ENCODE measurements around the gene GALC.

Gene GALC

GRCh38 chr14:87898301-87898700 is 94.7 kb downstream of the GALC start:
- Histone ChIP-seq H3K4me2 (ENCODE audit: low read length) (no peak overlapping the region), H2AFZ (no peak overlapping the region), H3K9ac (no peak overlapping the region), H3K4me1 (no peaks in the 10 kb centered on the region), H3K79me2 (no peaks in the 10 kb centered on the region), H3K9me3 (ENCODE audit: control insufficient read depth, low read length) (no peaks in the 10 kb centered on the region), H3K27ac (no peak overlapping the region), H3K27me3 (ENCODE audit: control insufficient read depth, insufficient read depth, low read length) (no peaks in the 10 kb centered on the region), H3K4me3 (ENCODE audit: low read depth, low read length) (no peak overlapping the region), H3K36me3 (ENCODE audit: control insufficient read depth, insufficient read depth, low read length) (no peaks in the 10 kb centered on the region)
- no peak for TF ChIP-seq CTCF (IDR thresholded peaks at IDR 0.05)

- Histone ChIP-seq H3K79me2 (no peaks in the 10 kb centered on the region), H3K9me3 (ENCODE audit: control insufficient read depth, low read length) (no peaks in the 10 kb centered on the region), H3K36me3 (ENCODE audit: control insufficient read depth, insufficient read depth, low read length) (no peaks in the 10 kb centered on the region), H3K27me3 (ENCODE audit: control insufficient read depth, insufficient read depth, low read length) (no peaks in the 10 kb centered on the region), H3K4me3 (ENCODE audit: low read depth, low read length) (no peak overlapping the region), H3K4me1 (no peaks in the 10 kb centered on the region), H3K9ac (no peak overlapping the region), H3K4me2 (ENCODE audit: low read length) (no peak overlapping the region), H3K27ac (no peak overlapping the region), H2AFZ (no peak overlapping the region)
- peak; percentile 35 for TF ChIP-seq CTCF (IDR thresholded peaks at IDR 0.05)
These were observed 96.3 kb downstream of the GALC start for GRCh38 chr14:87896393-87897380.

GRCh38 chr14:87894920-87895319 is 98.1 kb downstream of the GALC start:
- no peaks in the 10 kb centered on the region for H3K27me3 ChIP-seq (ENCODE audit: control insufficient read depth, insufficient read depth, low read length)
- H2AFZ ChIP-seq = no peak overlapping the region
- H3K4me3 ChIP-seq (ENCODE audit: low read depth, low read length) = no peak overlapping the region
- no peak overlapping the region for H3K9ac ChIP-seq
- H3K27ac ChIP-seq = no peak overlapping the region
- H3K4me2 ChIP-seq (ENCODE audit: low read length) = no peak overlapping the region
- H3K4me1 ChIP-seq = no peaks in the 10 kb centered on the region
- H3K9me3 ChIP-seq (ENCODE audit: control insufficient read depth, low read length) = no peaks in the 10 kb centered on the region
- no peaks in the 10 kb centered on the region for H3K79me2 ChIP-seq
- no peaks in the 10 kb centered on the region for H3K36me3 ChIP-seq (ENCODE audit: control insufficient read depth, insufficient read depth, low read length)
- TF ChIP-seq CTCF (IDR thresholded peaks at IDR 0.05) = no peak

DNA sequence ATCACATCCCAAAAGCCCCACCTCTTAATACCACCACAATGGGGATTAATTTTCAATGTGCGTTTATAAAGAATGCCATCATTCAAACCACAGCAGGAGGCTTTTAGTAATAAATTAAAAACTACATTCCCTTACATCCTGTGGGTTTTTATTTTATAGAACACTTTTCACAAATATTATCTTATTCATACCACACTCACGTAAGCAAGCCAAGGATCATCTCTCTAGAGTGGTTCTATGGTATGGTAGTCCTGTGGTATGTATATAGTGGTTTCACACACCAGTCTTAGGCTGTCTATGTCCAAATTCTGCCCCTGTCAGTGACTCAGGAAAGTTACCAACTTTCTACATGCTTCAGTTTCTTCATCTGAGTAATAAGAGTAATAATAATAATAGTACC is 100.2 kb downstream of the GALC start:
- no peaks in the 10 kb centered on the region for H3K27me3 ChIP-seq (ENCODE audit: control insufficient read depth, insufficient read depth, low read length)
- H3K4me3 ChIP-seq (ENCODE audit: low read depth, low read length) = no peak overlapping the region
- H3K9me3 ChIP-seq (ENCODE audit: control insufficient read depth, low read length) = no peaks in the 10 kb centered on the region
- H3K79me2 ChIP-seq = no peaks in the 10 kb centered on the region
- H3K36me3 ChIP-seq (ENCODE audit: control insufficient read depth, insufficient read depth, low read length) = no peaks in the 10 kb centered on the region
- no peak overlapping the region for H3K4me2 ChIP-seq (ENCODE audit: low read length)
- no peak overlapping the region for H3K27ac ChIP-seq
- H3K9ac ChIP-seq = no peak overlapping the region
- no peak for TF ChIP-seq CTCF (IDR thresholded peaks at IDR 0.05)
- no peaks in the 10 kb centered on the region for H3K4me1 ChIP-seq
- H2AFZ ChIP-seq = no peak overlapping the region
